Activated CD4-positive, CD25-positive, alpha-beta regulatory T cell (primary cell): ENCODE measurements around the gene CCDC86.

Source experiments
- DNase-seq, 4 experiments: peaks; one replicate each; lab custom pipeline; 2025; lab: John Stamatoyannopoulos, UW

Gene CCDC86

GRCh38 chr11:60852982-60853950 is 11.4 kb downstream of the CCDC86 start:
- DNase-seq: no peak

GRCh38 chr11:60854140-60854846 is 12.4 kb downstream of the CCDC86 start:
- DNase-seq: no peak

GRCh38 chr11:60854847-60855725 is 13.2 kb downstream of the CCDC86 start:
- no peak for DNase-seq

- no peak for DNase-seq
Measured at GRCh38 chr11:60855726-60856633, 14.1 kb downstream of the CCDC86 start, which contains the start of gene PTGDR2. Gene PTGDR2, minus strand, starts transcription at chr11:60855950. Its CDS starts 2,228 bp downstream, at chr11:60853722.

- no peak for DNase-seq
Measured at GRCh38 chr11:60857378-60858232, 15.7 kb downstream of the CCDC86 start.

- no peak for DNase-seq
Measured at GRCh38 chr11:60858236-60858635, 16.3 kb downstream of the CCDC86 start.

GRCh38 chr11:60858731-60859464 is 17.0 kb downstream of the CCDC86 start:
- DNase-seq: no peak

GRCh38 chr11:60859616-60860250 is 17.8 kb downstream of the CCDC86 start:
- no peak for DNase-seq

- DNase-seq: no peak
Measured at GRCh38 chr11:60860943-60861342, 19.0 kb downstream of the CCDC86 start.

- no peak for DNase-seq
Measured at GRCh38 chr11:60862171-60862570, 20.3 kb downstream of the CCDC86 start.

GRCh38 chr11:60863550-60864521 is 21.9 kb downstream of the CCDC86 start:
- DNase-seq: no peak

- no peak for DNase-seq
Measured at GRCh38 chr11:60864856-60865513, 23.1 kb downstream of the CCDC86 start.

GRCh38 chr11:60866911-60867870 is 25.3 kb downstream of the CCDC86 start, which contains the start of gene ZP1:
Gene ZP1, plus strand, starts transcription at chr11:60867542. Its CDS starts 20 bp downstream, at chr11:60867562.
- DNase-seq: no peak

GRCh38 chr11:60867871-60868681 is 26.2 kb downstream of the CCDC86 start:
- no peak for DNase-seq
